SK-N-SH (cell line): ENCODE results near the gene RETREG2.

ENCODE experiments used
- EP300 ChIP-seq, 2 experiments: IDR thresholded peaks; 2 replicates each; pipeline versions ENCODE4 v1.4.0 to v1.6.1; 2012; ENCODE audit warnings: borderline replicate concordance in 1 of 2, low read depth in 1 of 2, low read length in 1 of 2
- FOXJ3 ChIP-seq: sonication (generic); formaldehyde crosslinking; IDR thresholded peaks from 2 replicates; pipeline ENCODE4 v1.5.1; 2020; ENCODE audit warnings: mild to moderate bottlenecking, missing genetic modification reagents
- GABPA ChIP-seq: IDR thresholded peaks from 2 replicates; pipeline ENCODE4 v1.4.0; 2012; ENCODE audit warnings: low read depth, mild to moderate bottlenecking
- POLR2AphosphoS5 ChIP-seq: IDR thresholded peaks from 2 replicates; pipeline ENCODE4 v1.6.1; 2012; ENCODE audit warnings: low read depth, low read length
- RAD21 ChIP-seq: IDR thresholded peaks from 2 replicates; pipeline ENCODE4 v1.6.1; 2012; ENCODE audit warnings: mild to moderate bottlenecking, low read length
- RCOR1 ChIP-seq: fragments of 150-350 bp; IDR thresholded peaks from 2 replicates; pipeline ENCODE4 v1.6.1; 2017; ENCODE audit warnings: antibody characterized with exemption, low read length
- RFX5 ChIP-seq: IDR thresholded peaks from 2 replicates; pipeline ENCODE4 v1.6.1; 2012; ENCODE audit warnings: mild to moderate bottlenecking, improper control_type of control experiment, low read length
- SIN3A ChIP-seq: IDR thresholded peaks from 2 replicates; pipeline ENCODE4 v1.6.1; 2012; ENCODE audit warnings: low read depth, mild to moderate bottlenecking, low read length, moderate library complexity, borderline replicate concordance
- SMC3 ChIP-seq: IDR thresholded peaks from 2 replicates; pipeline ENCODE4 v1.6.1; 2012; ENCODE audit warnings: low read depth, low read length, improper control_type of control experiment
- TEAD4 ChIP-seq: IDR thresholded peaks from 2 replicates; pipeline ENCODE4 v1.4.0; 2012; ENCODE audit warnings: mild to moderate bottlenecking, borderline replicate concordance; ENCODE audit not compliant: insufficient read depth
- TF ChIP-seq, protein P1 (sequence below): IDR thresholded peaks from 2 replicates; pipeline ENCODE4 v1.6.1; 2012; ENCODE audit warnings: mild to moderate bottlenecking, low read depth, low read length, moderate library complexity
- TF ChIP-seq, protein P2 (sequence below): fragments of 200-600 bp; sonication (generic); IDR thresholded peaks from 2 replicates; pipeline ENCODE4 v1.6.1; 2017; ENCODE audit warnings: antibody characterized with exemption, mild to moderate bottlenecking, moderate library complexity
- TF ChIP-seq, protein P3 (sequence below): IDR thresholded peaks from 2 replicates; pipeline ENCODE4 v1.4.0; 2012; ENCODE audit warnings: low read depth

DNA sequence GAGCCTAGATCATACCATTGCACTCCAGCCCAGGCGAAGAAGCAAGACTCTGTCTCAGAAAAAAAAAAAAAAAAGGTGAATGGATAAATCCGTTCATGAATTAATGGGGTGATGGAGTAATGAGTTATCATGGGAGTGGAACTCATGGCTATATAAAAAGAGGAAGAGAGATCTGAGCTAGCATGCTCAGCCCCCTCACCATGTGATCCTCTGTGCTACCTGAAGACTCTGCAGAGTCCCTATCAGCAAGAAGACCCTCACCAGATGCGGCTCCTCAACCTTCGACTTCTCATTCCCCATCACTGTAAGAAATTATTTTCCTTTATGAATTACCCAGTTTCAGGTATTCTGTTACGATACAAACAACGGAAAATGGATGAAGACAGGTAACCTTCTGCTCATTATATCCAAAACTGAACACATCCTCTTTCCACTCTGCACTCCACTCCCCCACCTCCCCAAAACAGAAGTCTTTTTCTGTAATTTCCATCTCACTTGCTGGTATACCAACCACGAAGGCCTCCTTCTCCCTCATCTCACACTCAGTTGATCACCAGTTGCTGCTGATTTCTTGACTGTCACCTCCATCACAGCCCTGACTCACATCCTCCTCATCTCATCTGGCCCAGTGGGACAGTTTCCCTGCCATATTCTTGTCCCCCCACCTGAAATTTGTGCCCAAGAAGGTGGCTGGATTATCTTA lies 8.8 kb downstream of the RETREG2 start:
- TF ChIP-seq, protein P1, sequence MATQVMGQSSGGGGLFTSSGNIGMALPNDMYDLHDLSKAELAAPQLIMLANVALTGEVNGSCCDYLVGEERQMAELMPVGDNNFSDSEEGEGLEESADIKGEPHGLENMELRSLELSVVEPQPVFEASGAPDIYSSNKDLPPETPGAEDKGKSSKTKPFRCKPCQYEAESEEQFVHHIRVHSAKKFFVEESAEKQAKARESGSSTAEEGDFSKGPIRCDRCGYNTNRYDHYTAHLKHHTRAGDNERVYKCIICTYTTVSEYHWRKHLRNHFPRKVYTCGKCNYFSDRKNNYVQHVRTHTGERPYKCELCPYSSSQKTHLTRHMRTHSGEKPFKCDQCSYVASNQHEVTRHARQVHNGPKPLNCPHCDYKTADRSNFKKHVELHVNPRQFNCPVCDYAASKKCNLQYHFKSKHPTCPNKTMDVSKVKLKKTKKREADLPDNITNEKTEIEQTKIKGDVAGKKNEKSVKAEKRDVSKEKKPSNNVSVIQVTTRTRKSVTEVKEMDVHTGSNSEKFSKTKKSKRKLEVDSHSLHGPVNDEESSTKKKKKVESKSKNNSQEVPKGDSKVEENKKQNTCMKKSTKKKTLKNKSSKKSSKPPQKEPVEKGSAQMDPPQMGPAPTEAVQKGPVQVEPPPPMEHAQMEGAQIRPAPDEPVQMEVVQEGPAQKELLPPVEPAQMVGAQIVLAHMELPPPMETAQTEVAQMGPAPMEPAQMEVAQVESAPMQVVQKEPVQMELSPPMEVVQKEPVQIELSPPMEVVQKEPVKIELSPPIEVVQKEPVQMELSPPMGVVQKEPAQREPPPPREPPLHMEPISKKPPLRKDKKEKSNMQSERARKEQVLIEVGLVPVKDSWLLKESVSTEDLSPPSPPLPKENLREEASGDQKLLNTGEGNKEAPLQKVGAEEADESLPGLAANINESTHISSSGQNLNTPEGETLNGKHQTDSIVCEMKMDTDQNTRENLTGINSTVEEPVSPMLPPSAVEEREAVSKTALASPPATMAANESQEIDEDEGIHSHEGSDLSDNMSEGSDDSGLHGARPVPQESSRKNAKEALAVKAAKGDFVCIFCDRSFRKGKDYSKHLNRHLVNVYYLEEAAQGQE, result no peak
- TF ChIP-seq, protein P2, sequence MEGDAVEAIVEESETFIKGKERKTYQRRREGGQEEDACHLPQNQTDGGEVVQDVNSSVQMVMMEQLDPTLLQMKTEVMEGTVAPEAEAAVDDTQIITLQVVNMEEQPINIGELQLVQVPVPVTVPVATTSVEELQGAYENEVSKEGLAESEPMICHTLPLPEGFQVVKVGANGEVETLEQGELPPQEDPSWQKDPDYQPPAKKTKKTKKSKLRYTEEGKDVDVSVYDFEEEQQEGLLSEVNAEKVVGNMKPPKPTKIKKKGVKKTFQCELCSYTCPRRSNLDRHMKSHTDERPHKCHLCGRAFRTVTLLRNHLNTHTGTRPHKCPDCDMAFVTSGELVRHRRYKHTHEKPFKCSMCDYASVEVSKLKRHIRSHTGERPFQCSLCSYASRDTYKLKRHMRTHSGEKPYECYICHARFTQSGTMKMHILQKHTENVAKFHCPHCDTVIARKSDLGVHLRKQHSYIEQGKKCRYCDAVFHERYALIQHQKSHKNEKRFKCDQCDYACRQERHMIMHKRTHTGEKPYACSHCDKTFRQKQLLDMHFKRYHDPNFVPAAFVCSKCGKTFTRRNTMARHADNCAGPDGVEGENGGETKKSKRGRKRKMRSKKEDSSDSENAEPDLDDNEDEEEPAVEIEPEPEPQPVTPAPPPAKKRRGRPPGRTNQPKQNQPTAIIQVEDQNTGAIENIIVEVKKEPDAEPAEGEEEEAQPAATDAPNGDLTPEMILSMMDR, result no peak
- TF ChIP-seq TEAD4 (no peak), EP300 (IDR thresholded peaks at IDR 0.05; ENCODE audit: borderline replicate concordance in 1 of 2, low read depth in 1 of 2, low read length in 1 of 2) (no peak), SMC3 (no peak), RFX5 (no peak), SIN3A (no peak), FOXJ3 (CRISPR knock-in tag) (no peak), GABPA (no peak), POLR2AphosphoS5 (no peak), RCOR1 (no peak), RAD21 (no peak)
- TF ChIP-seq, protein P3, sequence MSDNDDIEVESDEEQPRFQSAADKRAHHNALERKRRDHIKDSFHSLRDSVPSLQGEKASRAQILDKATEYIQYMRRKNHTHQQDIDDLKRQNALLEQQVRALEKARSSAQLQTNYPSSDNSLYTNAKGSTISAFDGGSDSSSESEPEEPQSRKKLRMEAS, result no peak
